Measurements from ENCODE around the gene CARS1. TPM values are rescaled to one million over a fixed set of nuclear protein-coding genes. Genes with fewer than 3 reads are reported as not detected.
"Not testable (repeated sequence)": the region's sequence is repeated elsewhere in the genome, so short reads cannot be mapped to it uniquely, and the experiment has no call there.

The CARS1 gene
- total and polyA plus RNA-seq, 2 experiments from 2014 or later = 72.9 to 95.9 TPM

DNA sequence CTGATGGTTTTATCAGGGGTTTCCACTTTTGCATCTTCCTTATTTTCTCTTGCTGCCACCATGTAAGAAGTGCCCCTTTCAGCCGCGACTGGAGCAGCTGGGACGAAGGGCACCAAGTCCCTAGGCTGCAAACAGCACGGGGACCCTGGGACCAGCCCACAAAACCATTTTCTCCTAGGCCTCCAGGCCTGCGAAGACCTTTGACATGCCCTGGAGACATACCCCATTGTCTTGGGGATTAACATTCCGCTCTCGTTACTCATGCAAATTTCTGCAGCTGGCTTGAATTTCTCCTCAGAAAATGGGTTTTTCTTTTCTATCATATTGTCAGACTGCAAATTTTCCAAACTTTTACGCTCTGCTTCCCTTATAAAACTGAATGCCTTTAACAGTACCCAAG, 6.7 kb upstream of the CARS1 start:
- peak; percentile 87 for ATAC-seq
- H3K36me3 ChIP-seq (ENCODE audit: insufficient read depth); H2AFZ ChIP-seq; H3K4me2 ChIP-seq; H3K9me2 ChIP-seq (ENCODE audit: insufficient read depth); H3K27me3 ChIP-seq (ENCODE audit: insufficient read depth); H3K4me3 Mint-ChIP-seq; H3K4me3 ChIP-seq; H3K79me2 ChIP-seq (replicated peaks; ENCODE audit: insufficient read depth); H3K27ac ChIP-seq (ENCODE audit: low read depth); H3K27me3 Mint-ChIP-seq (ENCODE audit: insufficient read depth, low read depth, poor library complexity); H3F3A ChIP-seq (replicated peaks; ENCODE audit: low read depth); H4K20me1 ChIP-seq (replicated peaks; ENCODE audit: insufficient read depth); H3K27ac Mint-ChIP-seq; H3K4me1 ChIP-seq (ENCODE audit: insufficient read depth): not testable (repeated sequence)
- peaks cover 22% of the 10 kb centered on the region for H3K36me3 Mint-ChIP-seq (ENCODE audit: low read depth)
- peaks cover 18% of the 10 kb centered on the region for H3K4me1 Mint-ChIP-seq
- DNase-seq (ENCODE audit: low spot score) = peak; percentile 69
- TF ChIP-seq, protein P1, sequence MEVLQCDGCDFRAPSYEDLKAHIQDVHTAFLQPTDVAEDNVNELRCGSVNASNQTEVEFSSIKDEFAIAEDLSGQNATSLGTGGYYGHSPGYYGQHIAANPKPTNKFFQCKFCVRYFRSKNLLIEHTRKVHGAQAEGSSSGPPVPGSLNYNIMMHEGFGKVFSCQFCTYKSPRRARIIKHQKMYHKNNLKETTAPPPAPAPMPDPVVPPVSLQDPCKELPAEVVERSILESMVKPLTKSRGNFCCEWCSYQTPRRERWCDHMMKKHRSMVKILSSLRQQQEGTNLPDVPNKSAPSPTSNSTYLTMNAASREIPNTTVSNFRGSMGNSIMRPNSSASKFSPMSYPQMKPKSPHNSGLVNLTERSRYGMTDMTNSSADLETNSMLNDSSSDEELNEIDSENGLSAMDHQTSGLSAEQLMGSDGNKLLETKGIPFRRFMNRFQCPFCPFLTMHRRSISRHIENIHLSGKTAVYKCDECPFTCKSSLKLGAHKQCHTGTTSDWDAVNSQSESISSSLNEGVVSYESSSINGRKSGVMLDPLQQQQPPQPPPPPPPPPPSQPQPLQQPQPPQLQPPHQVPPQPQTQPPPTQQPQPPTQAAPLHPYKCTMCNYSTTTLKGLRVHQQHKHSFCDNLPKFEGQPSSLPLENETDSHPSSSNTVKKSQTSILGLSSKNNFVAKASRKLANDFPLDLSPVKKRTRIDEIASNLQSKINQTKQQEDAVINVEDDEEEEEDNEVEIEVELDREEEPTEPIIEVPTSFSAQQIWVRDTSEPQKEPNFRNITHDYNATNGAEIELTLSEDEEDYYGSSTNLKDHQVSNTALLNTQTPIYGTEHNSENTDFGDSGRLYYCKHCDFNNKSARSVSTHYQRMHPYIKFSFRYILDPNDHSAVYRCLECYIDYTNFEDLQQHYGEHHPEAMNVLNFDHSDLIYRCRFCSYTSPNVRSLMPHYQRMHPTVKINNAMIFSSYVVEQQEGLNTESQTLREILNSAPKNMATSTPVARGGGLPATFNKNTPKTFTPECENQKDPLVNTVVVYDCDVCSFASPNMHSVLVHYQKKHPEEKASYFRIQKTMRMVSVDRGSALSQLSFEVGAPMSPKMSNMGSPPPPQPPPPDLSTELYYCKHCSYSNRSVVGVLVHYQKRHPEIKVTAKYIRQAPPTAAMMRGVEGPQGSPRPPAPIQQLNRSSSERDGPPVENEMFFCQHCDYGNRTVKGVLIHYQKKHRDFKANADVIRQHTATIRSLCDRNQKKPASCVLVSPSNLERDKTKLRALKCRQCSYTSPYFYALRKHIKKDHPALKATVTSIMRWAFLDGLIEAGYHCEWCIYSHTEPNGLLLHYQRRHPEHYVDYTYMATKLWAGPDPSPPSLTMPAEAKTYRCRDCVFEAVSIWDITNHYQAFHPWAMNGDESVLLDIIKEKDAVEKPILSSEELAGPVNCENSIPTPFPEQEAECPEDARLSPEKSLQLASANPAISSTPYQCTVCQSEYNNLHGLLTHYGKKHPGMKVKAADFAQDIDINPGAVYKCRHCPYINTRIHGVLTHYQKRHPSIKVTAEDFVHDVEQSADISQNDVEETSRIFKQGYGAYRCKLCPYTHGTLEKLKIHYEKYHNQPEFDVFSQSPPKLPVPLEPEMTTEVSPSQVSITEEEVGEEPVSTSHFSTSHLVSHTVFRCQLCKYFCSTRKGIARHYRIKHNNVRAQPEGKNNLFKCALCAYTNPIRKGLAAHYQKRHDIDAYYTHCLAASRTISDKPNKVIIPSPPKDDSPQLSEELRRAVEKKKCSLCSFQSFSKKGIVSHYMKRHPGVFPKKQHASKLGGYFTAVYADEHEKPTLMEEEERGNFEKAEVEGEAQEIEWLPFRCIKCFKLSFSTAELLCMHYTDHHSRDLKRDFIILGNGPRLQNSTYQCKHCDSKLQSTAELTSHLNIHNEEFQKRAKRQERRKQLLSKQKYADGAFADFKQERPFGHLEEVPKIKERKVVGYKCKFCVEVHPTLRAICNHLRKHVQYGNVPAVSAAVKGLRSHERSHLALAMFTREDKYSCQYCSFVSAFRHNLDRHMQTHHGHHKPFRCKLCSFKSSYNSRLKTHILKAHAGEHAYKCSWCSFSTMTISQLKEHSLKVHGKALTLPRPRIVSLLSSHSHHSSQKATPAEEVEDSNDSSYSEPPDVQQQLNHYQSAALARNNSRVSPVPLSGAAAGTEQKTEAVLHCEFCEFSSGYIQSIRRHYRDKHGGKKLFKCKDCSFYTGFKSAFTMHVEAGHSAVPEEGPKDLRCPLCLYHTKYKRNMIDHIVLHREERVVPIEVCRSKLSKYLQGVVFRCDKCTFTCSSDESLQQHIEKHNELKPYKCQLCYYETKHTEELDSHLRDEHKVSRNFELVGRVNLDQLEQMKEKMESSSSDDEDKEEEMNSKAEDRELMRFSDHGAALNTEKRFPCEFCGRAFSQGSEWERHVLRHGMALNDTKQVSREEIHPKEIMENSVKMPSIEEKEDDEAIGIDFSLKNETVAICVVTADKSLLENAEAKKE (CRISPR knock-in tag; IDR thresholded peaks at IDR 0.05) = peak; percentile 62; the same call in 1 of the 2 replicates
- H3K9me3 Mint-ChIP-seq = peaks cover 25% of the 10 kb centered on the region

DNA sequence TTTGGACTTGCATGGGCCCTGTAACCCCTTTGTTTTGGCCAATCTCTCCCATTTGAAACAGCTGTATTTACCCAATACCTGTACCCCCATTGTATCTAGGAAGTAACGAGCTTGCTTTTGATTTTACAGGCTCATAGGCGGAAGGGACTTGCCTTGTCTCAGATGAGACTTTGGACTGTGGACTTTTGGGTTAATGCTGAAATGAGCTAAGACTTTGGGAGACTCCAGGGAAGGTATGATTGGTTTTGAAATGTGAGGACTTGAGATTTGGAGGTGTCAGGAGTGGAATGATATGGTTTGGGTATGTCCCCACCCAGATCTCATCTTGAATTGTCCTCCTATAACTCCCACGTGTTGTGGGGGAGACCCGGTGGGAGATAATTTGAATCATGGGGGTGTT, 6.2 kb upstream of the CARS1 start:
- not testable (repeated sequence) for H3K36me3 ChIP-seq (ENCODE audit: insufficient read depth); H3K9me2 ChIP-seq (ENCODE audit: insufficient read depth); DNase-seq (ENCODE audit: low spot score); H4K20me1 ChIP-seq (replicated peaks; ENCODE audit: insufficient read depth); H3K4me2 ChIP-seq; H3K4me3 ChIP-seq; H3K4me3 Mint-ChIP-seq; H3F3A ChIP-seq (replicated peaks; ENCODE audit: low read depth); H3K27me3 Mint-ChIP-seq (ENCODE audit: insufficient read depth, low read depth, poor library complexity); H3K27me3 ChIP-seq (ENCODE audit: insufficient read depth); H3K27ac Mint-ChIP-seq; H3K4me1 ChIP-seq (ENCODE audit: insufficient read depth); ATAC-seq; H3K79me2 ChIP-seq (replicated peaks; ENCODE audit: insufficient read depth); H3K27ac ChIP-seq (ENCODE audit: low read depth)
- Mint-ChIP-seq H3K9me3 (peaks cover 25% of the 10 kb centered on the region), H3K4me1 (peaks cover 19% of the 10 kb centered on the region), H3K36me3 (ENCODE audit: low read depth) (peaks cover 22% of the 10 kb centered on the region)
- H2AFZ ChIP-seq = 0 out of 2 replicates have a peak overlapping the region, but pooled peaks have one; percentile 2

All from GM23338 (cell line).